Activated CD8-positive, alpha-beta memory T cell treated with anti-CD3 and anti-CD28 coated beads, Interleukin-2, amount 50 U/mL, for 1 hour (primary cell): Measurements from ENCODE around the gene ZFYVE16.
A peak's percentile ranks its signal among the peaks of the same experiment; 100 is the strongest.
"Not testable (repeated sequence)": the region's sequence is repeated elsewhere in the genome, so short reads cannot be mapped to it uniquely, and the experiment has no call there.

ENCODE experiments used
- DNase-seq: peaks from one replicate; pipeline ENCODE4 v3.0.0-alpha.2; 2020; ENCODE audit errors: extremely low read depth

Gene ZFYVE16

DNA sequence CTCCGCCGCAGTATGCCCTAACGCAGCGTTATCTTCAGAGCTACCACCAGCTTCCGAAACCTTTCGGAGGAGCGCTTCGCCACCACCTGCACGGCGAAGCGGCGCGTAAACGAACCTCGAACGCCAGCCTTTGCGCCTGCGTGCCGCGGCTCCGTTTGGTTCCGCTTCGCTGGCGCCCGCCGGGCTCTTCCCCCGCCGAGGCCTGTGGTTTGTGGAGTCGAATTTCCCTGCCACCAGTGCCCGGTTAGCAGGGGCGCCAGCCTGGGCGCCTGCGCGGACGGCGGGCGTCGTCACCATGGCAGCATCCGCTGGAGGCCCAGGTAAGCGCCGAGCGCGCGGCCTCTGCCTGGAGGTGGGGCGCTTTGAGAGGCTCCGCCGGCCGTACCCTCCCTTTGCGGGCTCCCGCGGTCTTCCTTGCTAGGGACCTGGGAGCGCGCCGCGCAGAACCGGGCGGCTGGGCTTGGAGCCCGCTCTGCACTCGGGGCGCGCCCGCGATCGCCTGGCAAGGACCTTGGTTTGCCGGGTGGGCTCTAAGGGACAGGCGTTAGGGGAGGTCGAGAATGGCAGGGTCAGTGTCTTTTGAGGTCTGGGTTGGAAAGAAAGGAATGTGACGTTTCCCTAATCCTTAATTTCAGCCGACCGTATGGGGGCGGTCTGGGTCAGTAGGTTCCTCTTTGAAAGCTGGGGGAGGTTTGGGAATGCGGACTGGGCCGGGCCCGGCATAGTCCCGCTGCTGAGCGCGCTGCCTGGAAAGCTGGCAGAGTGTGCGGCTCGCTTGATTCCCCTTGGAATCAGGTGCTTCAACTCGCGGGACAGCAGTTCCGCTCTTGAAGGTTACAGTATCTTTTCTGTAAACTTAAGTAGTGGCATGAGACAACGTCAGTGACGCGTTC, 80.2 kb downstream of the ZFYVE16 start, which contains the start of gene FAM151B:
Gene FAM151B, plus strand, starts transcription at position 272 of the 893 bp plus-strand sequence. Its CDS starts 24 bp downstream, at position 296.
- peak; percentile 4 for DNase-seq

GRCh38 chr5:80491296-80491695, 83.4 kb downstream of the ZFYVE16 start:
- no peak for DNase-seq

GRCh38 chr5:80492741-80493140, 84.9 kb downstream of the ZFYVE16 start:
- no peak for DNase-seq

- not testable (repeated sequence) for DNase-seq
Measured at GRCh38 chr5:80493443-80493842, 85.6 kb downstream of the ZFYVE16 start.

DNA sequence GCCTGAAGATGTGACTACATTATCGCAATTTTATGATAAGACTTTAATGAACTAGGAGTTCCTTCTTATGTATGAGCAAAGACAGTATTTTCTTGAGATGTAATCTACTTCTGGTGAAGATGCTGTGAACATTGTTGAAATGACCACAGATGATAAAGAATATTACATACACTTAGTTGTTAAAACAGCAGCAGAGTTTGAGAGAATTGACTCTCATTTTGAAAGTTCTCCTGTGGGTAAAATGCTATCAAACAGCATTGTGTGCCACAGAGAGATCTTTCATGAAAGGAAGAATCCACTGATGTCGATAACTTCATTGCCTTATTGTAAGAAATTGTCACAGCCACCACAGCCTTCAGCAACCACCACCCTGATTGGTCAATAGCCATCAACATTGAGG, 88.0 kb downstream of the ZFYVE16 start:
- DNase-seq, result no peak

DNA sequence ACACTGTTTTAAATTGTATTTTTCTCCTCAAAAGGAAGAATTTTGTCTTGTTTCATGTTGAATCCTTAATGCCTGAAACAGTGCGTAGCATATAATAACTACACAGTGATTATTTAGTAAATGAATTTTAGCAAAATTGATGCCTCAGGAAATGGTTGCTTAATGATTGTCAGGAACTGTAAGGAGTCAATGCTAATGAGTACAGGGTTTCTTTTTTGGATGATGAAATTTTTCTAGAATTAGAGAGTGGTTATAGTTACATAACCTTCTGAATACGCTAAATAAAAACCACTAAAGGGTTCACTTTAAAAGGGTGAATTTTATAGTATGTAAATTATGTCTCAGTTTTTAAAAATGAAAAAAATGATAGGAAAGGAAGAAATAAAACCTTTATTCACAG, 94.9 kb downstream of the ZFYVE16 start:
- DNase-seq, result no peak

DNA sequence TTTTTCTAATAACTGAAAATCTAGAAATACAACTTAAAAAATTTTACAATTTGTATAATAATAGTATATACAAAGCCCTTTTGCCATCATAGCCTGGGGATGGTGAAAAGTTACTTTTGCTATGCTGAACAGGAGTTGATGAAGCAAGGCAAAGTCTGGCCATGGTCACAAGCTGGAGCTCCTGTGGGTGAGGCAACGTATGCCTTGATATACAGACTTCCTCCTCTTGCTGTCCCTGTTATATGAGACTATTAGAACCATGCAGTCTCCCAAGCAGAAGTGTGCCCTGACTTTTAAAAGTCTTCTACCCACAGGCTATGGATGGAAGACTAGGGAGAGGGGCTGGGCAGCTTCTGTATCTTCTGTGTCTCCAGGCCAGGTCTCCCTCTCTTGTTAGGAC, 95.8 kb downstream of the ZFYVE16 start:
- DNase-seq, result no peak

- DNase-seq, result no peak
Measured at GRCh38 chr5:80504833-80505232, 97.0 kb downstream of the ZFYVE16 start.

DNA sequence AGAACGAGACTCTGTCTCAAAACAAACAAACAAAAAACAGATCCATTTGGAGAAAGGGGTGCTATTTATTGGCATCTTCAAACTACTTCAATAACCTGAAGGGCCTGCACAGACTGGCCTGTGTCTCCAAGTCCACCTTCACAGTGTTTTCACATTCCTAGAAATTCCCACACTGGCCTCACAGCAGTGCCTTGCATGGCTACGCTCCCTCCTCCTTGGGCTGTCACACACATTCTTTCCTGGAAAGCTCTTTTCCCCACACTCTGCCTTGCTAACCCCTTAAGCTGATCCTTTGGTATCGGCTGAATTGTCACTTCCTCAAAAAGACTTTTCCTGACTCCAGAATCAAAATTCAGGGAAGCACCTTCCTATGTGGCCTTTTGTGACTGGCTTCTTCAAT, 99.8 kb downstream of the ZFYVE16 start:
- DNase-seq, result no peak

- DNase-seq, result no peak
Measured at GRCh38 chr5:80508844-80509243, 101.0 kb downstream of the ZFYVE16 start.

GRCh38 chr5:80509362-80509761, 101.5 kb downstream of the ZFYVE16 start:
- DNase-seq, result no peak

DNA sequence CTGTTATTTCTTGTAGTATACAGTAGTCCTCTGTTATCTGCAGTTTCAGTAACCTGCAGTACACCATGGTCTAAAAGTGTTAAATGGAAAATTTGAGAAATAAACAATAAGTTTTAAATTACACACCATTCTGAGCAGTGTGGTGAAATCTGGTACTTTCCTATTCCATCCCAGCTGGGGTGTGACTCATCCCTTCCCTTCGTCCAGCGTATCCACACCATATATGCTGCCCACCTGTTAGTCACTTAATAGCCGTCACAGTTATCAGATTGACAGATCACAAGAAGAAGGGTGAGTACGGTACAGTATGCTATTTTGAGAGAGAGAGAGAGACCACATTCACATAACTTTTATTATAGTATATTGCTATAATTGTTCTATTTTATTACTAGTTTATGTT, 109.0 kb downstream of the ZFYVE16 start:
- no peak for DNase-seq
